Stimulated activated CD4-positive, alpha-beta T cell treated with anti-CD3 and anti-CD28 coated beads, Interleukin-15, amount 100 ng/mL, for 48 hours (primary cell): ENCODE results near the gene LTBP1.
"Not testable (repeated sequence)": the region's sequence is repeated elsewhere in the genome, so short reads cannot be mapped to it uniquely, and the experiment has no call there.

Experiments used
- DNase-seq, 2 donors: peaks; one replicate each; pipeline ENCODE4 v3.0.0-alpha.2; 2020; ENCODE audit warnings: low read depth in 2 of 2

LTBP1 gene

DNA sequence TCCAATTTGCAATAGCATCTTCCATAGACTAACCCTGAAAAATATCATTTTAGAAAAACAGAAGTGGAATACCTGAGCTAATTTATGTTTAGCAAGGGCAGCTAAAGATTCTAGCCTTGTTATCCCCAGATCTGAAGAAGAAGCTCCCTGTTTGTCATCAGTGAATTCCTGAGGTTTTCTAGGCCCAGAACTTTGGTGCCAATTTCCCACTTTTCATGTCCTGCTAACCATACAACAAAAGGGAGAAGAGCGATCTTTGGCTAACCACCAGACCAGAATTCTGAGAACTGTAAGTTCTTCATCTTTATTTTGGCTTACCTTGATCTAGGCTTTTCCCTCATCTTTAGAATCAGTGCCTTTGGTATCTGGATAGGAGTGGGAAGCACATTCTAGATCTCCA, 478.4 kb downstream of the LTBP1 start:
- no peak for DNase-seq

DNA sequence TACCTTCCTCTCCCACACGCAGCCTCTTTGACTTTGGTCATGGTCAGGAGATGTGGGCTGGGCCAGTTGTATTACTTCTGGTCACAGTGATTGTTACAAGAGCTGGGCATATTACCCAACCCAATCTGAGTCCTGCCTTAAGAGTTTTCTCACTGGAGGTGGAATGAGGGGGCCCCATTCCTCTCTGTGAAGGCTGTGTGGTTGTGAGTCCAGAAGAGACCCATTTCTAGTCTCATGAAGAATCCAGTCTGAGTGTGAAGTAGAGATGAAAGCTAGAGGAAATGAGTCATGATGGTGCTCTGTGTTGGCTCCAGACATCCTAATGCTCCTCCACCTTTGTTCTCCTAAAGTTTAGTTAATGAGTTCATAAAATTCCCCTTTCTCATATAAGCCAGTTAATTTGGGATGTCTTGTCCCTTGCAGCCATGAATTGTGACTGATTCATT, 478.9 kb downstream of the LTBP1 start:
- no peak for DNase-seq

DNA sequence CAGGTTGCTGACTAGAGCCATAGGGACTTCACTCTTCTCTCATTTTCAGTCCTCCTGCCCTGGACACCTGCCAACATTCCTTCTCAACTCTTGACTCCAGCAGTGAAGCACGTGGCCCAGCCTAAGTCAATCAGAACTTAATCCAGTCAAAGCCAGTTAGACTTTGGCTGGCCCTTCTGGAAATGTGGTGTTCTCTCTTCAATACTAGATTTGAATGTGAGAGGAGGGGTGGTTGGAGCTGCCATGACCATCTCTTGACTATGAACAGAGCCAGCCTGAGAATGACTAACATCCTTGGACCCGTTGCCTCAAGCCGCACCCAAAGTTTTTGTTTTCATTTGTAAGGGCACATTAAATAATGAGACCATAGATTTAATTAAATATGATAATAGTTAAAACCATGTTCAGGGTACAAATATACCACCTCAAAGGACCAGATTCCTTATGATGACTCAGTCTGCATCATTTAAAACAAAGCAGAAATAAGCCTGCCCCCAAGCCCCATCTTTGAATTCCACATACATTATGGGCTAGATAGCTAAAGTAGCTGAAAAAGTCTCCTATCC, 480.0 kb downstream of the LTBP1 start:
- DNase-seq = no peak

DNA sequence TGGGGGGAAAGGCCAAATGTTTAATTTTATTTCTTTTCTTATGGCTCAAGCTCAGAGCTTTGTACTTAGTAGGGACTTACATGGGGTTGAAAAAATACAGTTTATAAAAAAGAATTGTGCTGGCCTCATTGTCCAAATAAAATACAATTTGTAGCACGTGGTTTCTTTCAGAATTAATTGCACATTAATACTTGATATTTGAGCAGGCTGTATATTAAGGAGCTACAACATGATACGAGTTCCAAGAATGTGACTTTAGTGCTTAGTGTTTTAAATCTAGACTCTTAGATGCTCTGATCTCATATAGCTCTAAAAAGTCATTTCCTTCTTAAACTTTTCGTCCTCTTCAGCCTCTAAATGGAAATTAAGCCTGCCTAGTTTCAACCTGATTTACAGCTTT, 483.3 kb downstream of the LTBP1 start:
- no peak for DNase-seq

DNA sequence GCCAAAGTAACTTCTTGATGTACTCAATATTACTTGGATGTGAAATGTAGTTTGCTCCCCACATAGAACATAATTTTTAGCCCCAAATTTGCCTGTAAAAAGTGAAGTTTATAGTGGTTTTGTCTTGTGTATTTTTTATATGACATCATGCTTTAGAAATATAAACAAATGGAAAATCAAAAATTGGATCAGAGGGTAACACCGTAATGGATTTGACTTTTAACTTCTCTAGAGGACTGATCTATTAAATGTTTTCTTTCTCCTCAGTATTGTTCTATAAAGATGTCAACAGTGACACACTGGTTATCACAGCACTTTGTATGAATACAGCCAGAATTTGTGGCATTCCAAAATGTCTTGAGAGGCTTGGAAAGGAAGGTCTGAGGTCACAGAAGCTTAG, 484.1 kb downstream of the LTBP1 start:
- DNase-seq = no peak

DNA sequence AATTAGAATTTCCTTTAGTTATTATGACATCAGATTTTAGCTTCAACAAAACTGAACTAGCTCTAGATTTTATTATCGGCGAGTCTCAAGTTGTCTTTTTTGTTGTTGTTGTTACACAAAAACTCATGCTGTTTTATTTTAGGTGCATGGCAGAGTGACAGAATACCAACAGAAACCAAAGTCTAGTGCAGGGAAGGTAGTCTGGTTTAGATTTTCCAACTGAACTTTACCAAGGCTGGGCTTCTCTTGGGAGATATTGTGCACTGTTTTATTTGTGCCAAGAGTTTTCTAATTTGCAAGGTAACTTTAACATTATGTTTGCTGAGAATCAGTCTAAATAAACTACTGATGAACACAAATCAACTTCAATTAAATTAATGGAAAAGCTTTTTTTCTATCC, 486.1 kb downstream of the LTBP1 start:
- no peak for DNase-seq

DNA sequence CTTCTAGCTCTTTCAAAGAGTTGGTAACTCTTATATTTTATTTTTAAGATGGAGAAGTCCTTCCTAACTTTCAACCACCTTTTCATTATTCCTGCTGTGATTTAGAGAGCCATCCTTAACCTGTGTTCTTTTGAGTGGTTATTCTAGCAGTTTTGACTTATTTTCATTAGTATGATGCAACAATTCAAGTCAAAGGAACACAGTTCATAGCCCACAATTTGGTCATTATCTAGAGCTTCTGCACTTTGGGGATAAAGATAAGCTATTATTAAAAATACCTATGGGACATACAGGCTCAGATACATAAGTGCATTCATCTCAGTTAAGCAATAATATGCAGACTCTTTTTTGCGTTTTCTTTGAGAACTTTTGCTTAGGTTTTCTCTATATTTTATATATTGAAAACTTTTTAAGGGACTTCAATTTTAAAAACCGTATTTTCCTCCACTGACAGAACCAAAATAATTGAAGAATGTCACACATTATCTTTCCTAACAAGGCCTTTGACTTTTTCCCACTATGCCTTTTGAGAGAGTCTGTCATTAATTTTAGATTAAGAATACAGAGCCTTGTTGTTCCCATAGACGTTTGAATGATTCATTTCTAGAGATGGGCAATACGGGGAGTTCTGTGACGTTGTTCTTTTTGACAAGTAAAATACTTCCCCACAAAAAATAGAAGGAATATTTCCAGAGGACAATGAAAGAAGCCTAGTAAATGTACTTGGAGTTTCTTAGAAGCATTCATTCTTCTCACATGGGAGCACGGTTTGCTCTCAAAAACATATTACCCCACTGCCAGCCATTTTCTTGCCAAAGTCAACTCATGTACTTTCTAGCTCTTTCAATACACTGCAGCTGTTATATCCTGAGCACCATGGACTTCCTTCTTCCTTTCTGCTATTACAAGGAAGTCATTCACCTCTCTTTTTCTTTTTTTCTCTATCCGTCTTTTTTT, 486.8 kb downstream of the LTBP1 start:
- DNase-seq = no peak

DNA sequence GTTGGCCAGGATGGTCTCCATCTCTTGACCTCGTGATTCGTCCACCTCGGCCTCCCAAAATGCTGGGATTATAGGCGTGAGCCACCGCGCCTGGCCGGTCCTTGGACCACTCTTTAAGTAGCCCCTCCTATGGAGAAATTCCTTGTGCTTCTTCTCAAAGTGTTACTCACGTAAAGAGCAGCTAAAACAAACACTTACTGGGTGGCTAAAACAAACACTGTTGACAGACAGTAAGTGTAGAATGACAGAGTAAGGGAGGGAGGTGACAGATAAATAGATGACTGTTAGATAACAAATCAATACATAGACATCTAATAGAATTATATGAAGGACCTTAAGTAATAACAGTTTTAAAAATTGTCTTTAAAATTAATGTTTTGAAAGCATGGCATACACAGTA, 488.8 kb downstream of the LTBP1 start:
- no peak for DNase-seq

DNA sequence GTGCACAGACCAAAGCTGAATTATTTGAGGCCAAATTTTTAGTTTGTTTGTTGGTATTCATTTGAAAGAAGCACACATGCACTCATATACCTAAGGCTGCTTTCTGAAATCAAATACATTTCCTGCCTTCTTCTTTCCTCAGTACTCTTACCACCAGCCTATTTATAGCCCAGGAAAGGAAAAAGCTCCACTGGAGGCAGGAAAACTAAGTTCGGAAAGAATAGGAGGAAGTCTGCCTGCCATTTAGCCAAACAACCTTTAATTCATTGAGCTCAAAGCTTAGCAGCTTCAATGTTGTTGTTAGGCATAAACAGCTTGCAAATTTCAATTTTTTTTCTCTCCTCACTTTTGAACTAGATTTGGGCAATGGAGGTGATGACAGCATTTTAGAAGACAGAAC, 489.3 kb downstream of the LTBP1 start:
- DNase-seq = no peak

DNA sequence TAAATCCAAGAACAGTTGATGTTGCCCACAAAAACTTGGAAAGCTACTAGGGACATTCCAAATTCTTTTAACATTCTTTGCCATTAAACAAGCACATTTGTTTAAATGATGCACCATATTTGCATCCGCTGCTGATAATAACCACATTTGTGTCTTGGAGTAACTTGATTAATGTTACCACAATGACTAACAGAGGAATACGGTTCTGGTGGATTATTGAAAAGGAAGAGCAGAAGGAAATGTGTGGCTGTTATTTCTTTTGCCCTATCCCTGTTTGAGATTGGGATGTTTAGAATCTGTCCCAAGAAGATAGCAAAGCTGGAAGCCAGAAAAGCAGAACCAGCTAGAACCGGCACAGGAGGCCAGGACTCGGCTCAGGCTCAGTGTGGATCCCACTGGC, 490.5 kb downstream of the LTBP1 start:
- DNase-seq = no peak

DNA sequence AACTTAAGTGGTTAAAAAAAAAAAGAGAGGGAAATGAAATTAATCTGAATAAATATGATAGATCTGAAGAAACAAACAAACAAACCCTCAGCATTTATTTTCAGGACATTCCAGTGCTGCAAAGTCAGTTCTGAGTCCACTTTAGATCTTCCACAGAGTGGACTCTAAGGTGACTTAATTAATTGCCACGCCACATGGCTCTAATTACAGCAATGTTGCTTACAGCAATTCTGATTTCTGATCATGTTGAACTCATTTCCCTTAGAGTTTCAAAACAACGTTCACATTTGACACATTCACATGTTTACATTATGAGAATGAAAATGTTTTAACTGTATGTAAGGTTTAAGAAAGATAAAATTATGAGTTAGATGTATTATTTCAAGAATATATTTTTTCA, 491.1 kb downstream of the LTBP1 start:
- no peak for DNase-seq

DNA sequence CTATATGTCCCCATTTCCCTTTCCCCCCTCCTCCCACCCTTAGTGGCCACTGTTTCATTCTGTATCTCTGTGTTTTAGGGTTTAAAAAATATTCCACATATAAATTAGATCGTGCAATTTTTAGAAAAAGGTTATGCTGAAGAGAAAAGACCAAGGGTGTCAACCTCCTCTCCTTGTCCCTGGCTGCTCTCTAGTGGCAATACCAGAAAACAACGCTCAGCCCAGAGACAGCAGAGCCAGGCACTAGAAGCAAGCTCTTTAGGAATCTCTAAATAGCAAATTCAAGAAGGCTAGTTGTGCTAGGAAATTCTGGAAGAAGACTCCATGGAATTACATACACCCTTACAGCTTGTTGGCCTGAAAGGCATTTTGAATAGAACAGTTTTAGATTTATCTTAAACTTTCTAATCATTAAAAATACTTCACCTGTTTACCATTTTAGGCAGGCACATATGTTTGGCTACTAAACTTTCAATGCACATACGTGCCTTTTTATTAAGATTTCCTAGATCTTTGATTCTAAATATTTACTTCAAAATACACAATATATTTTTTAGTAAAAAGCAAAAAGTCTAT, 494.6 kb downstream of the LTBP1 start:
- DNase-seq = peak in 1 of 2 donors; percentile 39

DNA sequence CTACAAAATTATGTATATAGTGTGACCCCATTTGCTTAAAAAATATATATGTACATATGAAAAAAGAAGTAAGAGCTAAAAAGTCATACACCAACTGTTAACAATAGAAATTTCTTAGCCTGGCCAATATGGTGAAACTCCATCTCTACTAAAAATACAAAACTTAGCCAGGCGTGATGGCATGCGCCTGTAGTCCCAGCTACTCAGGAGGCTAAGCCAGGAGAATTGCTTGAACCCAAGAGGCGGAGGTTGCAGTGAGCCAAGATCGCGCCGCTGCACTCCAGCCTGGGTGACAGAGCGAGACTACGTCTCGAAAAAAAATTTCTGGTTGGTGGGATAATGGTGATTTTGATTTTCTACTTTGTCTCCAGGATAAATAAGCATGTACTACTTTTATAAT, 495.3 kb downstream of the LTBP1 start:
- not testable (repeated sequence) for DNase-seq

DNA sequence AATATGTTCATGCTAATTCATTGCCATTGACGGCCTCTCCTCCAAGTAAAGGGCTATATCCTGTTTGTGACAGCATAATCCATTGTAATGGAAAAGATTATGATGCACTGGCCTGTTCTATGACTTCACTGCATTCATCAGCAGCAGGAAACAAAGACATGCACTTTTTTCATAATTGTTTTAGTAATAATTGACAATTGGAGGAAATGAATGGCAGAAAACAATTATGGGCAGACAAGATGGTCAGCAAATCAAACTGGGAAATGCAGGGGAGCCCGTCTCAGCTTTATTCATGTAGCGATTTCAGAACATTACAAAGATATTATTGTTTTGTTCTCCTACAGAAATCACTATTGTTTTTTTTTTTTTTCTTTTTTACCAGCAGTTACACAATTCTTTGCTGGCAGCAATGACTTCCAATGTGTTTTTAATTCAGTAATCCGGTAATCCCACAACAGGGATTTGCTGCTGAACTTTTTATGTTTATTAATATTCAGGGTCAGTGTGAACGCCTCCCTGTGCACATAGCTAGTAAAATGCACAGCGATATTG, 495.9 kb downstream of the LTBP1 start:
- DNase-seq = no peak

DNA sequence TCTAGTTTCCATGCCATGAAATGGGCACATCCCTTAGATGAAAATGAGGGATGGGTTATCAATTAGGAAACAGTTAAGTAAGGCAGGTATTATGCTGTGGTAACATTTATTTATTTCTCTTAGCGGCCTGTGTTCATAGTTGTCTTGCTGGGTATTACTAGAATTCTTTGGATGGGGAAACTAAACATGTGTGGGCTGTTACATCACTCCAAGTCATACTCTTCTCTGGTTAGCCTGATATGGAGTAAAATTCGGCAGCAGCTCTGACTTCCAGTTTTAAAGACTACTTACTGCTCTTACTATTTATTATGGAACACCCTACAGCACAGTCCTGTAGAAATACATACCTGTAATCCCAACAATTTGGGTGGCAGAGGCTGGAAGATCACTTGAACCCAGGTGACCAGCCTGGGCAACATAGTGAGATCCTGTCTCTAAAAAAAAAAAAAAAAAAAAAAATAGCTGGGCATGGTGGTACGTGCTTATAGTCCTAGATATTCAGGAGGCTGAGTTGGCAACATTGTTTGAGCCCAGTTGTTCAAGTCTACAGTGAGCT, 496.6 kb downstream of the LTBP1 start:
- no peak for DNase-seq

DNA sequence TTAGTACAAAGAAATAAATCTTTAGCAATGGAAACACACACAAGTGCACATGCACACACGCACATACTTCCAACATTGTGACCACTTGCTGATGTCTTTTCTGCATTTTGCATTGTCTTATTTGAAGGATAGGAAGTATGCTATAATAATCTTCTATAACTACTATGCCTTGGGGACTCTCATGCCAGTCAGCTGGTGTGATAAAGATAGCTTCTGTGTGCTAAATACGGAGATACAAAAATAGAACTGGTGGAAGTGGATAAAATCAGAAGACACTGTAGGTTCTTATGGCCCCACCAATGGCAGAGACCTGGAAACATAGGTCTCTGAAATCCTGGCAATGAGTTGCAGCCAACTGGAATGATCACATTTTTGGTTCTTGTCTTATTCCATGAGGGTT, 498.2 kb downstream of the LTBP1 start:
- no peak for DNase-seq

DNA sequence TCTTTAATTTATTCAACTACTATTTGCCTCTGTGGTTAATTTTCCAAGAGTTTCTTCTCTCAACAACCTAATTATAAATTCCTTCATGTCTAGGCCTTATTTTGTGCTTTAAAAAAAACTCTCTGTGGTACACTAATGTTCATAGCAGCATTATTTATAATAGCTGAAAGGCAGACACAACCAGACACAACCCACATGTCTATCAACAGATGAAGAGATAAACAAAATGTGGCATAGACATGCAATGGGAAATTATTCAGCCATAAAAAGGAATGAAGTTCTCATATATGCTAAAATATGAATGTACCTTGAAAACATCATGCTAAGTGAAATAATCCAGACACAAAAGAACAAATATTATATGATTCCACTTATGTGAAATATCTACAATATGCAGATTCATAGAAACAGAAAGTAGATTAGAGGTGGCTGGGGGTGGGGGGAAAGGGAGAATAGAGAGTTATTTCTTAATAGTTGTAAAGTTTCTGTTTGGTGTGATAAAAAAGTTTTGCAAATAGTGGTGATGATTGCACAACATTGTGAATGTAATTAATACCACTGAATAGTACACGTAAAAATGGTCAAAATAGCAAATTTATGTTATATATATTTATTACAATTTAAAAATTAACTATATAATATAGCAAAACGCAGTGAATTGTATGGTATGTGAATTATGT, 501.6 kb downstream of the LTBP1 start:
- DNase-seq = no peak
